CD4-positive, CD25-positive, alpha-beta regulatory T cell (primary cell): ENCODE results near the gene UBE2V1. TPM values are rescaled to one million over a fixed set of nuclear protein-coding genes. Genes with fewer than 3 reads are reported as not detected.
"Not testable (repeated sequence)": the region's sequence is repeated elsewhere in the genome, so short reads cannot be mapped to it uniquely, and the experiment has no call there.

ENCODE experiments used
- ATAC-seq, 2 donors: fragments of 150-1000 bp; cut with Tn5 transposase; one replicate each; pipeline ENCODE4 v1.10.0; 2021; ENCODE audit warnings: low read depth in 2 of 2, moderate number of reproducible peaks in 2 of 2, moderate library complexity in 1 of 2
- DNase-seq, 3 donors: peaks; one replicate each; pipeline versions ENCODE4 v3.0.0 to v3.0.0-alpha.2; 2012 to 2022; ENCODE audit warnings: mixed read lengths in 1 of 3
- H3K27ac ChIP-seq: one replicate; pipeline ENCODE4 v1.7.0; 2013; ENCODE audit warnings: mild to moderate bottlenecking, low read length; ENCODE audit not compliant: insufficient read depth, poor library complexity, severe bottlenecking
- H3K27me3 ChIP-seq: one replicate; pipeline ENCODE4 v1.7.0; 2013; ENCODE audit warnings: low read length; ENCODE audit not compliant: control insufficient read depth, insufficient read depth
- H3K36me3 ChIP-seq: one replicate; pipeline ENCODE4 v1.7.0; 2013; ENCODE audit warnings: mild to moderate bottlenecking, low read length, moderate library complexity; ENCODE audit not compliant: control insufficient read depth, insufficient read depth
- H3K4me1 ChIP-seq: 2 replicates; pipeline ENCODE4 v1.7.0; 2013; ENCODE audit warnings: mild to moderate bottlenecking, low read length; ENCODE audit not compliant: insufficient read depth, control insufficient read depth, poor library complexity, severe bottlenecking
- H3K4me3 ChIP-seq: one replicate; pipeline ENCODE4 v1.7.0; 2013; ENCODE audit warnings: low read depth, mild to moderate bottlenecking, low read length, moderate library complexity
- H3K9me3 ChIP-seq, 2 experiments: 1 replicate in 1 of 2; 2 replicates in 1 of 2; pipeline ENCODE4 v1.7.0; 2013; ENCODE audit warnings: low read length in 2 of 2, mild to moderate bottlenecking in 1 of 2, moderate library complexity in 1 of 2; ENCODE audit not compliant: control insufficient read depth in 2 of 2
- H3K27ac Mint-ChIP-seq, 3 donors: one replicate each; pipeline ENCODE4 v1.8.0; 2020 to 2022; ENCODE audit warnings: mild to moderate bottlenecking in 3 of 3, mixed read lengths in 3 of 3, moderate library complexity in 2 of 3
- H3K27me3 Mint-ChIP-seq: one replicate; pipeline ENCODE4 v1.8.0; 2022; ENCODE audit warnings: mild to moderate bottlenecking, mixed read lengths
- H3K36me3 Mint-ChIP-seq: one replicate; pipeline ENCODE4 v1.8.0; 2020; ENCODE audit warnings: mixed read lengths
- H3K4me1 Mint-ChIP-seq, 4 donors: one replicate each; pipeline ENCODE4 v1.8.0; 2020 to 2022; ENCODE audit warnings: mixed read lengths in 4 of 4, mild to moderate bottlenecking in 1 of 4
- H3K4me3 Mint-ChIP-seq, 4 donors: one replicate each; pipeline ENCODE4 v1.8.0; 2020 to 2022; ENCODE audit warnings: mild to moderate bottlenecking in 4 of 4, mixed read lengths in 4 of 4, moderate library complexity in 3 of 4
- H3K9me3 Mint-ChIP-seq, 7 donors: one replicate each; pipeline ENCODE4 v1.8.0; 2020 to 2022; ENCODE audit warnings: mixed read lengths in 7 of 7, mild to moderate bottlenecking in 3 of 7, moderate library complexity in 2 of 7
- polyA plus RNA-seq, 4 donors: library from polyadenylated mRNA; unstranded; fragments of 300-500 nt; fragmentation: Illumina TruSeq; gene quantifications; one replicate each; pipeline ENCODE4 v1.2.3, GENCODE V29; 2021
- total RNA-seq: library from RNA; stranded (reverse); gene quantifications from one replicate; pipeline ENCODE4 v1.2.3, GENCODE V29; 2022

Gene UBE2V1
- total RNA-seq (124 TPM), polyA plus RNA-seq (100 to 1,000 TPM; 115 to 130 (median 127) TPM)

DNA sequence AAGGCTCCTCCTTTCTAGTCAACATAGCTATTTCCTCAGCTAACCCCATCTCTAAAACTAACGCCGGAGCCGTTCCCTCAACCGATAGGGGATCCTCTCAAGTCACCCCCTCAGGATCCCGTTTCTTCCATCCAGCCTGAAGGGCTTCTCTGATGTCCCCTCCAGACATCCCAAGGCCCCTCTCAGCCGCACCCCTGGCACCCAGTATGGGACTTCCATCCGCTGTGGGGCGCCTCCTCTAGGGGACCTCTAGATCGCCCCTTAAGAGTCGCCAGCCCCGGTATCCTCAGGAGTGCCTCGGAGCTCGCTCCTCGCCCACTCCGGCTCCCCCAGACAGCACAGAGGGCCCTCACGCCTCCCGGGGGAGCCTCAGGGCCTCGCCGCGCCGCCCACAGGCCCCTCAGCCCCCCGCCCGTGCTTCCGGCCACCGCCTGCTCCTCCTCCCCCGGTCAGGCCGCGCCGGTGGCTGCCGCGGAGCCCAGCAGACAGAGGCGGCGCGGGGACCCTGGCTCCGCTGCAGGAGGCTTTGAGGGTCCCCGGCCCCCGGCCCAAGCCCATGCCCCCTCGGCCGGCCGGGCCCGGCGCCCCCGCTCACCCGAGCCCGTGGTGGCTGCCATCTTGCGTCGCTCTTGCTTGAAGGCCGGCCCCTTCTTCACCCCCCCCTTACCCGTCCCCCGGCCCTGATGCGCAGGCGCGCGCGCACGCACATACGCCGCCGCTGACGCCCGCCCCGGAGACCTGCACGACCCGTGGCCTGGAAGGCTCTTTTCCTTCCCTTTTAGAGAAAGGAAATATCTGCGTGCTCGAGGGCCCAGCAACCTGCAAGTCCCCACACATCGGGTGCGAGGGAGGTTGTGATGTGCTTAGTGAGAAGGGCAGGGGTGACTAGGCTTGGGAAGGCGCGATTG is at the start of gene UBE2V1:
TSS of gene UBE2V1 (minus strand) at position 639 of the 908 bp plus-strand sequence. CDS start at position 617, 22 bp downstream.
- H3K4me1 ChIP-seq: peaks cover 67% of the 10 kb centered on the region
- peak within 1 kb of the TSS; percentile 96 for H3K4me3 ChIP-seq
- H3K36me3 ChIP-seq: no peaks in the 10 kb centered on the region
- H3K9me3 ChIP-seq: no peaks in the 10 kb centered on the region
- Mint-ChIP-seq H3K27me3 (no peaks in the 10 kb centered on the region), H3K36me3 (no peaks in the 10 kb centered on the region), H3K4me3 (peak within 1 kb of the TSS; percentile 96 to 100 (median 98)), H3K9me3 (no peaks in the 10 kb centered on the region), H3K27ac (peak within 1 kb of the TSS; percentile 97 to 99 (median 98)), H3K4me1 (peaks cover 27 to 84% (median 74%) of the 10 kb centered on the region in 4 donors)
- H3K27me3 ChIP-seq: no peaks in the 10 kb centered on the region
- peak within 1 kb of the TSS; percentile 92 for H3K27ac ChIP-seq
- DNase-seq (peak; percentile 85 to 93 (median 88)), ATAC-seq (peak; percentile 70 to 77)

DNA sequence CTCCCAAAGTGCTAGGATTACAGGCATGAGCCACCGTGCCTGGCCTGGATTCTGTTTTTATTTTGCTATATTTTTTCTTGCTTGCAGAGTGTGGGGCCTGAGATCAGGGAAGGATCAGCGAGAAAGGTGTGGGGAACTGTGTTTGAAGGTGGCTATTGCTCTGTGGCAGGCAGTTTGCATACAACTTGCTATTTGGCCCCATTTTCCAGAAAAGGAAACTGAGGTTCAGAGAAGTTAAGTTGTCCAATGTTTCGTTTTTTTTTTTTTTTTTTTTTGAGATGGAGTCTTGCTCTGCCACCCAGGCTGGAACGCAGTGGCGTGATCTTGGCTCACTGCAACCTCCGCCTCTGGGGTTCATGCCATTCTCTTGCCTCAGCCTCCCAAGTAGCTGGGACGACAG is 48.5 kb upstream of the UBE2V1 start:
- not testable (repeated sequence) for H3K9me3 Mint-ChIP-seq, H3K27ac Mint-ChIP-seq, H3K27ac ChIP-seq, H3K36me3 ChIP-seq, H3K36me3 Mint-ChIP-seq, H3K4me3 Mint-ChIP-seq, H3K4me1 ChIP-seq, H3K4me3 ChIP-seq, H3K4me1 Mint-ChIP-seq, ATAC-seq, DNase-seq, H3K27me3 Mint-ChIP-seq, H3K9me3 ChIP-seq, H3K27me3 ChIP-seq

DNA sequence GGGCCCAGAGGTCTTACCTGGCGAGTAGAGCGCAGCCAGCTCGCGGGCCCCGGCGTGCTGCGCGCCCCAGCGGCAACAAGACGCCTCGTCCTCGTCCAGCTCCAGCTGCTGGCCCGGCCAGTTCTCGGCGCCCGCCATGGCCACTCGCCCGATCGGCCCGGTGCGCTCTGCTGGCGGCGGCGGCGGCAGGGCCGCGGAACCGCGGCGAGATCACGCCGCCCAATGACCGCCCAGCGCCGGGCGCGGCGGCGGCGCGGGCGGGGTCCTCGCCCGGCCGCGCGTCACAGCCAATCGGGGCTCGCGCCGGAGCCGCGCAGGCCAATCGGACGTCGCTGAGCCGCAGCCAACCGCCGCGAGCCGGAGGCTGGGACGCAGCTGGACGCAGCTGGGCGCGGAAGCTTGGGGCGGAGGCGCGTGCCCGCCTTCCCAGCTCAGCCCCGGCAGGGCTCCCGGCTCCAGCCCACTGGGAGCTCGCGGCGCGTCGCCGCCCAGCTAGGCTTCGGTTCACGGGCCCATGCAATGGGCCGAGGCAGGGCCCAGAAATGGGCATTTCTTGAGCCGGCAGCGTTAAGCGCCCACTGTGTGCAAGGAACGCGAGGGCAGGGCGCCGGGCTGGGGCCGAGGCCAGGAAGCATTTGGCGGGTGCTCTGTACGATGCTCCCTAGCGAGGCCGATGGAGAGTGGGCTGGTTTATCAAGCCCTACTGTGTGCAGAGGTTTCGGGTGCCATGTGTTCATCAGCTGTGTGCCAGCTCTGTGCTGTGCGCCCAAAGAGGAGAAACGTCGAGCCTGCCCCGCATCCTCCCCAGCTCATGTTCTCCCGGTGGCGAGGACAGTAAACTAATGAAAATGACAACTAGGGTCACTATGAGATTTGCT is 40.8 kb upstream of the UBE2V1 start, which contains the start of gene PEDS1:
TSS of gene PEDS1 (minus strand) at position 224 of the 878 bp plus-strand sequence. CDS start at position 138, 86 bp downstream.
- peak; percentile 80 to 91 (median 81) for DNase-seq
- no peaks in the 10 kb centered on the region for H3K27me3 Mint-ChIP-seq
- peaks cover 8% of the 10 kb centered on the region for H3K36me3 Mint-ChIP-seq
- Histone ChIP-seq H3K9me3 (no peaks in the 10 kb centered on the region), H3K27me3 (no peaks in the 10 kb centered on the region), H3K36me3 (peaks cover 7% of the 10 kb centered on the region), H3K27ac (peak within 1 kb of the TSS; percentile 74), H3K4me1 (peaks cover 50% of the 10 kb centered on the region), H3K4me3 (peak within 1 kb of the TSS; percentile 75)
- H3K4me1 Mint-ChIP-seq: peaks cover 4 to 47% (median 38%) of the 10 kb centered on the region in 4 donors
- peak; percentile 98 for ATAC-seq
- H3K27ac Mint-ChIP-seq: peak within 1 kb of the TSS; percentile 93 to 97 (median 95)
- no peaks in the 10 kb centered on the region for H3K9me3 Mint-ChIP-seq
- H3K4me3 Mint-ChIP-seq: peak within 1 kb of the TSS; percentile 89 to 96 (median 94)

DNA sequence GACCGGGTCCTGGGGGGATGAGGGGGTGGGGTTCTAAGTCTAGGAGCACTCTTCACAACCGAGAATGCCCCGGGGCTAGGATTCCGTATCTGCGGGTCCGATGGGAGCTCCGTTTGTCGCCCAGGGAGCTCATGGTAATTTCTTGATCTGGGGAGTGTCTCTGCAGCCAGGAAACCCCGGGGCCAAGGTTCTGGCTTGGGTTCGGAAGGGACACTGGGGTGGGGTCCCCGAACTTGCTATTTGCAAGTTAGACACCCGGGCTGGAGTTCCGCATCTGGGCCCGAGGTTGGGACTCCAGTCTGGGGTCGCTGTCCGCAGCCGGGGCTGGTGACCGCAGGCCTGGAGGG is 40.2 kb upstream of the UBE2V1 start:
- Histone ChIP-seq H3K36me3 (peaks cover 7% of the 10 kb centered on the region), H3K27ac (peak overlapping the region; percentile 74), H3K4me3 (peak overlapping the region; percentile 75), H3K4me1 (peaks cover 54% of the 10 kb centered on the region), H3K9me3 (no peaks in the 10 kb centered on the region), H3K27me3 (no peaks in the 10 kb centered on the region)
- Mint-ChIP-seq H3K36me3 (peaks cover 8% of the 10 kb centered on the region), H3K4me3 (peak overlapping the region; percentile 89 to 96 (median 92)), H3K4me1 (peaks cover 4 to 53% (median 42%) of the 10 kb centered on the region in 4 donors), H3K27me3 (no peaks in the 10 kb centered on the region), H3K9me3 (no peaks in the 10 kb centered on the region), H3K27ac (peak overlapping the region; percentile 89 to 97 (median 92))
- DNase-seq (no peak), ATAC-seq (no peak)

DNA sequence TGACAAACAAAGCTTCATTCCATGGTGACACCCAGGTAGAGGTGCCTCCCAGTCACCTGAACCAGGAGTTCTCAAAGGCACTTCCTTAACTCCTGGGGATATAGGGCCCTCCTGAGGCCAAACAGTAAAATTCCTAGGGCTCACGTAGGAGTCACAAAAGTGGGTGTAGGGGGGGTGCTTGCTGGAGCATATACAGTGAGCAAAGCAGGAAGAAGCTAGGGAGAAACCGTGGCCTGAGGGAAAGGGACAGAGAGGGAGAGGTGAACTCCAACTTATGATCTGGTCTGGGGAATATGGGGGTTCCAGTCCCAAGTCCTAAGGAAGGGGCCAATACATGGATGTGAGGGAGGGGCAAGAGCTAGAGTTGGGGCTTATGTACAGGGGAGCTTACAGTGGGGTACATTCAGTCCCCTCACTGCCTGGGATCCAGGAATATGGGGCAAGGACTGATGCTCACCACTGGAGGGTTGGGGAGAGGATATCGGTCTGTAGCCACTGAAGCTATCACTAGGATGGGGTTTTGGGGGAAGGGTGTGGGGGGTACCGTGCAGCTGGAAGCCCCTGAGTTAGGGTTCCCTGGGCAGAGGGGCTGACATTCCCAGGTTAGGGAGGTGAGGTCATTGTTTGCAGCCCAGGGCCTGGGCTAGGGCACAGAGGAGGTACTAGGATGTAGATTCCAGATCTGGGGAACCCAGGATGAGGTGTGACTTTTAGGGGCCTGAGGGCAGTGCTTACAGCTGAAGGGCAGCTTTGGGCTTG is 39.6 kb upstream of the UBE2V1 start:
- Mint-ChIP-seq H3K9me3 (no peaks in the 10 kb centered on the region), H3K4me1 (peaks cover 4 to 58% (median 46%) of the 10 kb centered on the region in 4 donors), H3K36me3 (peaks cover 8% of the 10 kb centered on the region), H3K27me3 (no peaks in the 10 kb centered on the region), H3K27ac (peak overlapping the region; percentile 89 to 97 (median 92)), H3K4me3 (peak overlapping the region; percentile 89 to 96 (median 92))
- Histone ChIP-seq H3K4me1 (peaks cover 59% of the 10 kb centered on the region), H3K36me3 (peaks cover 7% of the 10 kb centered on the region), H3K27ac (peak overlapping the region; percentile 74), H3K9me3 (no peaks in the 10 kb centered on the region), H3K4me3 (peak overlapping the region; percentile 75), H3K27me3 (no peaks in the 10 kb centered on the region)
- DNase-seq: no peak
- ATAC-seq: no peak

DNA sequence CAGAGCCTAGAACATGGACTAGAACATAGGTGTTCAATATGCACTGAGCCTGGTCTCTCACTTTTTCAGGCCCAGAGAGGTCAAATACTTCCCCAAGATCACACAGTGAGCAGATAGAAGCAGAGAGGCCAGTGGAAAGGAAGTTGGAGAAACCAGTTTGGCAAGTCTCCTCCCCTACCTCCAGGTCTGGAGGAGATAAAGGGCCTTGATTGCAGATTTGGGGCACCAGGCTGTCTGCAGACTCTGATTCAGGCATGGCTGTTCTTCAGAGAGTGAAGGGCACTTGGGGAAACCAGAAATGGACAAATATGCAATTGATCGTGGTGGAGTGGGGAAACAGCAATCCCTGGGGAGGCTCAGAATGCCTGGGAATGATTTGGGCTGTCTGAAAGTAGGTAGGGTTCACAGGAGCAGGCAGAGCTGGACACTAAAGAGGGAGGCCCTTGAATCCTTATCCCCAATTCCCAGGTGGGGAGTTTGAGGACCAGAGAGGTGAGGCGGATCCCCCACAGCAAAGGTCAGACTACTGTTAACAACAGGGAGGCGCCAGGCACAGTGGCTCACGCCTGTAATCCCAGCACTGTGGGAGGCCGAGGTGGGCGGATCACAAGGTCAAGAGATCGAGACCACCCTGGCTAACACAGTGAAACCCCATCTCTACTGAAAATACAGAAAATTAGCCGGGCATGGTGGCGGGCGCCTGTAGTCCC is 38.2 kb upstream of the UBE2V1 start:
- H3K36me3 ChIP-seq: peaks cover 7% of the 10 kb centered on the region
- Mint-ChIP-seq H3K4me3 (peak overlapping the region; percentile 89 to 96 (median 92)), H3K9me3 (no peaks in the 10 kb centered on the region), H3K36me3 (peaks cover 8% of the 10 kb centered on the region), H3K27me3 (no peaks in the 10 kb centered on the region), H3K4me1 (peaks cover 11 to 72% (median 58%) of the 10 kb centered on the region in 4 donors), H3K27ac (peak overlapping the region; percentile 89 to 97 (median 89))
- H3K27ac ChIP-seq: peak overlapping the region; percentile 18
- H3K9me3 ChIP-seq: no peaks in the 10 kb centered on the region
- H3K4me1 ChIP-seq: peaks cover 73% of the 10 kb centered on the region
- no peak overlapping the region for H3K4me3 ChIP-seq
- no peaks in the 10 kb centered on the region for H3K27me3 ChIP-seq
- ATAC-seq (no peak), DNase-seq (no peak)
